Measurements from ENCODE around the gene C15orf40.
"Not testable (repeated sequence)": the region's sequence is repeated elsewhere in the genome, so short reads cannot be mapped to it uniquely, and the experiment has no call there.

The C15orf40 gene

DNA sequence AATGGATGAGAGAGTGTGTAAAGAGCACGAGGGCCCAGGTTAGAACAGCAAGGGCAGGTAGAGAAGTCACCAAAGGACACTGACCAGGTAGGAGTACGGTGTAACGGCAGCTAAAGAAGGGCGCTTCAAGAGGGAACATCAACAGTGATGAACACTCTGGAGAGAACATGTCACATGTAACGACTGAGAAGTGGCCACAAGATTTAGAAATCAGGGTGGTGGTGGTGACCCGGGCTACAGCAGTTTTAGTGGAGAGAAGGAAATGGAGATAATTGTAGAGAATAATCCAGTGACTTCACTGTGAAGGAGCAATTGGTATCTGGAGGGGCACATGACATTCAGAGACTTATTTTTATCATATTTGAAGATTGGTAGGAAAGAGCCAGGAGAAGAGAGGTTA is 1.2 kb upstream of the C15orf40 start:
- TF ChIP-seq, protein P1, sequence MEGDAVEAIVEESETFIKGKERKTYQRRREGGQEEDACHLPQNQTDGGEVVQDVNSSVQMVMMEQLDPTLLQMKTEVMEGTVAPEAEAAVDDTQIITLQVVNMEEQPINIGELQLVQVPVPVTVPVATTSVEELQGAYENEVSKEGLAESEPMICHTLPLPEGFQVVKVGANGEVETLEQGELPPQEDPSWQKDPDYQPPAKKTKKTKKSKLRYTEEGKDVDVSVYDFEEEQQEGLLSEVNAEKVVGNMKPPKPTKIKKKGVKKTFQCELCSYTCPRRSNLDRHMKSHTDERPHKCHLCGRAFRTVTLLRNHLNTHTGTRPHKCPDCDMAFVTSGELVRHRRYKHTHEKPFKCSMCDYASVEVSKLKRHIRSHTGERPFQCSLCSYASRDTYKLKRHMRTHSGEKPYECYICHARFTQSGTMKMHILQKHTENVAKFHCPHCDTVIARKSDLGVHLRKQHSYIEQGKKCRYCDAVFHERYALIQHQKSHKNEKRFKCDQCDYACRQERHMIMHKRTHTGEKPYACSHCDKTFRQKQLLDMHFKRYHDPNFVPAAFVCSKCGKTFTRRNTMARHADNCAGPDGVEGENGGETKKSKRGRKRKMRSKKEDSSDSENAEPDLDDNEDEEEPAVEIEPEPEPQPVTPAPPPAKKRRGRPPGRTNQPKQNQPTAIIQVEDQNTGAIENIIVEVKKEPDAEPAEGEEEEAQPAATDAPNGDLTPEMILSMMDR (IDR thresholded peaks at IDR 0.05; ENCODE audit: low read depth, low read length, missing control alignments): no peak
- no peak for DNase-seq (ENCODE audit: low read depth)
- H3K4me3 ChIP-seq (ENCODE audit: low read depth, low read length): no peak overlapping the region

DNA sequence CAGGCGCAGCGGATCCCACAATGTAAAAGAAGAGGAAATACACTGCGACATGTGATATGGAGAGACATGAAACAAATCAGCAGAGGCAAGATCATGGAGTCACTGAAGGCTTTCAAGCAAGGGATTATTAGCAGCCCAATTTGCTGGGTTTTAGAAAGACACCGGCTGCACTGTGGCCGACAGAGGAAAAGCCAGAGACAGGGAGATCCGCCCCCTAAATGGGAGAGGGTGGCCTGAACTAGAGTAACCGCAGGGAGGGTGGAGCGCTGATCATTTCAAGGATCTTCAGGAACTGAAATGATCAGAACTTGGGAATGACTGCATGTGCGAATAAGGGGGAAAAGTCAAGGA is 612 bp upstream of the C15orf40 start:
- TF ChIP-seq, protein P1 (IDR thresholded peaks at IDR 0.05; ENCODE audit: low read depth, low read length, missing control alignments): no peak
- DNase-seq (ENCODE audit: low read depth): no peak
- H3K4me3 ChIP-seq (ENCODE audit: low read depth, low read length): peak overlapping the region; percentile 83

DNA sequence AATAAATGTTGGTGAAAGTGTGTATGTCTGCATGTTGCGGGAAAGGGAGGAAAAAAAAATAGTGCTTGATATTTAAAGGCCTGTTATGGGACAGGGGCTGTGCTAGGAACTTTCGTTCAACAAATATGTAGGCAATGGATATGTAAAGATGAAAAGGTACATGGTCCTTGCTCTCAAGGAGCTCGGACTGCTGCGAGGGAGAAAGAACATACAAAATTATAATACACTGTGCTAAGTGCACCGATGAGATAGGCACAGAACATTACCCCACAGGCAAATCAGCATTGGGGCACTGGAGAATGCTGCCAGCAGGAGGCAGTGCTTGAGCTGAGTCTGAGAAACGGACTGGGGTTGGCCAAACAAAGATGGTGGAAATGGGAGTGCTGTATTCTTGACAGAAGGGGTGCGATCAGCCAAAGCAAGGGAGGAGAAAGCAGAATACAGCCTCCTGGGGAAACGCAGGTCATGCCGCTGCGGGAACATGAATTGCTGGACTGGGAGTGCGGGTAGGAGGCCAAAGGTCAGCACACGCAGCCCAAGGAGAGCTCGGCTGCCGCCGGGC is 649 bp downstream of the C15orf40 start:
- DNase-seq (ENCODE audit: low read depth): peak; percentile 77
- TF ChIP-seq, protein P1 (IDR thresholded peaks at IDR 0.05; ENCODE audit: low read depth, low read length, missing control alignments): peak; percentile 91
- peak overlapping the region; percentile 83 for H3K4me3 ChIP-seq (ENCODE audit: low read depth, low read length)

DNA sequence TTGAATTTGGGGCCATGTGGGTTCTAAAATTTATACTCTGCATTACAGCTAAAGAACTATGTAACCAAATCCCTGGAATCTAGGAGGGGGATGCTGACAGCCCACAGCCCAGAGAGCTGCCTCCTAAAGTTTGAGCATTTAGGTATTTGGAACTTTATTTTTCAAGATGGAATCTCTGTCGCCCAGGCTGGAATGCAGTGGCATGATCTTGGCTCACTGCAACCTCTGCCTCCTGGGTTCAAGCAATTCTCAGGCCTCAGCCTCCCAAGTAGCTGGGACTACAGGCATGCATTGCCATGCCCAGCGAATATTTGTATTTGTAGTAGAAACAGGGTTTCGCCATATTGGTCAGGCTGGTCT is 10.8 kb downstream of the C15orf40 start:
- H3K4me3 ChIP-seq (ENCODE audit: low read depth, low read length); DNase-seq (ENCODE audit: low read depth): not testable (repeated sequence)

DNA sequence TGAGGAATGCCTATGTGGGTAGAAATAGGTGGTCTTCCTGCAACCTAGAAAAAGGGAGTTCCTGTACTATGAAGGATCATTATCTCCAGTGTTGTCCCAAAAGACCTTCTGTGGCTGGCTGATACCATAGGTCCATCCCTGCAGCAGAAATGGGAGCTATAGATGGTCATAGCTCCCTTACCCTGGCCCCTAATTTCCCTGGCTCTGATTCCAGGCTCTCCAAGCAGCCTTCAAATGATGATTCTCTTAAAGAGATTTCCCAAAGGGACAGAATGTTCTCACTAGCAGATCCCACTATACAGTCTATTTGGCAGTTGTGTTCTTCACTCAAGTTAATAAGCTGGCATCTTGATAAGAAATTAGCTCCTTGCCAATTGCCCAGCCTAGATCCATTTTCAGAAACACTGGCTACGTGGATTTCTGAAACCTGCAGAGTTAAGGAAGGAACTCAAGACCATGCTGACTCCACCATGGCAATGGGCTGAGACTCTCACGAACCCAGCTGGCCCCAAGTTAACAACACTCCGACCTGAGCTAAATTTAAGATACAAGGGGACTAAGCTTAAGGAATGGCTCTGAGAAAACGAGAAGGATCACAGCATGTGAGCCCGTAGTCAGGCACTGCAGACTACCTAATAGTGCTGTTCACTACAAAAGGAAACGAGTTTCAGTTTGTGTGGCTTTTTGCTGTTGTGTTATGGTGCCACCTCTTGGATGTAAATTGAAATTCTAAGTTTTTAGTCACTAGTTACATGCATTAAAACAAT is 11.4 kb downstream of the C15orf40 start:
- peak overlapping the region; percentile 28 for H3K4me3 ChIP-seq (ENCODE audit: low read depth, low read length)
- no peak for DNase-seq (ENCODE audit: low read depth)
- TF ChIP-seq, protein P1 (IDR thresholded peaks at IDR 0.05; ENCODE audit: low read depth, low read length, missing control alignments): peak; percentile 59

DNA sequence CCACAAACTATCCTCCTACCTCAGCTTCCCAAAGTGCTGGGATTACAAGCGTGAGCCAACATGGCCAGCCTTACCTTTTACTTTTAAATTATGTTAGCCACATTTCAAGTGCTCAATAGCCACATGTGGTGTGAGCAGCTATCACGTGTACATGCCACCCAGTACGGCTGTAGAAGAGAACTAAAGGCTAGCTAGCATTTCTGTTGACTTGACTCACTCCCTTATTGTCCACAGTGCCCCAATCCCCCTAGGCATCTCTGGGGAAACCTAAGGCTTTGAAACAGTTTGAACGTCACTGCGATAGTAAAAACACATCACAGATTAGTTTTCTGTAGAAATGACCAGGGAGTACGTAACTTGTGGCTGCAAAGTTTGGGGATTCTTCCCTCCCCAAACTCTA is 12.0 kb downstream of the C15orf40 start:
- no peak for DNase-seq (ENCODE audit: low read depth)
- TF ChIP-seq, protein P1 (IDR thresholded peaks at IDR 0.05; ENCODE audit: low read depth, low read length, missing control alignments): no peak
- H3K4me3 ChIP-seq (ENCODE audit: low read depth, low read length): no peak overlapping the region

DNA sequence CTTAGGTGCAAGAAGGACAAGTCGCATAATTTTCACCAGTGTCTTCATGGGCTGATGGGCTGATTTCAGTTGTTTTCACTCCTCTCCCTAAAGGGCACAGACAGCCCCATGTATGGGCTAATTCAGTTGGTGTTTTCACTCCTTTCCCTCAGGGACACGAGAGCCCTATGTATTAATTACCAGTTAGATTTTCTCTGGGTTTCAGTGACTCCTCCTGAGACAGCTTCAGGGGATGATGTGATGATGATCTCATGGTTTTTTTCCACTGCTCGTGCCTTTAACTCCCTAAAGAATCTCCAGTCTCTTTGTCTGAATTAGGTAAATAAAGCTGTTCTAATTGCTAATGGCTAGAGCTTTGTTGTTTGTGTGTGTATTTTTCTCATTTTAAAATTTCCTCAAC is 15.5 kb downstream of the C15orf40 start:
- TF ChIP-seq, protein P1 (IDR thresholded peaks at IDR 0.05; ENCODE audit: low read depth, low read length, missing control alignments): no peak
- no peak for DNase-seq (ENCODE audit: low read depth)
- H3K4me3 ChIP-seq (ENCODE audit: low read depth, low read length): no peak overlapping the region
